ENCODE results near the gene PDPR.
"Not testable (repeated sequence)": the region's sequence is repeated elsewhere in the genome, so short reads cannot be mapped to it uniquely, and the experiment has no call there.

The PDPR gene

GRCh38 chr16:70127706-70128105 is 13.6 kb downstream of the PDPR start:
- DNase-seq (ENCODE audit: low read depth in 2 of 2) = not testable (repeated sequence)

DNA sequence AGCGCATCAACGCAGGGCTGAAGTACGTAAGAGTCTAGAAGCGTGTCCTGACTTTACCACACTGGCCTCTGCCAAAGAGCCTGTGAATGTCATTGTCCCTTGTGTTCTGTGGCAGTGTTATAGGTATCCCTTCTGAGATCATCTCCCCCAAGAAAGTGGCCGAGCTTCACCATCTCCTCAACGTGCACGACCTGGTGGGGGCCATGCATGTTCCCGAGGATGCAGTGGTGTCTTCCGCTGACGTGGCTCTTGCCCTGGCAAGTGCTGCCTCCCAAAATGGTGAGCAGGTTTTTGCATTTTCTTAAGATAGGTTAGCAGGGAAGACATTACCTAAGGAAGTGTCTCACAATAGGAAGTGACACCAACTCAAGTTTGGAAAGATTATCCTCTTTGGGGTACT is 14.7 kb downstream of the PDPR start:
- DNase-seq (ENCODE audit: low read depth in 2 of 2) = not testable (repeated sequence)

- DNase-seq (ENCODE audit: low read depth in 2 of 2) = not testable (repeated sequence)
These were observed 21.7 kb downstream of the PDPR start for GRCh38 chr16:70135796-70136195.

DNA sequence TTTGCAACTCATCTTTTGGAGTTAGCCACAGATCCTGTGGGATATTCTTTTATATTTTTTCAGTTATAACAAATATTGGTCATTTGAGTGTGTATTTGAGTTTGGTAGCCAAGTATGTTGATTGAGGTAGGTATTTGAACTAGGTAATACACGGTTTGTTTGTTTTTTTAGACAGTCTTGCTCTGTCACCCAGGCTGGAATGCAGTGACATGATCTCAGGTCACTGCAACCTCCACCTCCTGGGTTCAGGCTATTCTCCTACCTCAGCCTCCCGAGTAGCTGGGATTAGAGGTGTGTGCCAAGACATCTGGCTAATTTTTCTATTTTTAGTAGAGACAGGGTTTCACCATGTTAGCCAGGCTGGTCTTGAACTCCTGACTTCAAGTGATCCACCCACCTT is 22.5 kb downstream of the PDPR start:
- not testable (repeated sequence) for DNase-seq (ENCODE audit: low read depth in 2 of 2)

- not testable (repeated sequence) for DNase-seq (ENCODE audit: low read depth in 2 of 2)
These were observed 28.6 kb downstream of the PDPR start for GRCh38 chr16:70142739-70143138.

- DNase-seq (ENCODE audit: low read depth in 2 of 2) = not testable (repeated sequence)
These were observed 29.2 kb downstream of the PDPR start for GRCh38 chr16:70143231-70143895.

DNA sequence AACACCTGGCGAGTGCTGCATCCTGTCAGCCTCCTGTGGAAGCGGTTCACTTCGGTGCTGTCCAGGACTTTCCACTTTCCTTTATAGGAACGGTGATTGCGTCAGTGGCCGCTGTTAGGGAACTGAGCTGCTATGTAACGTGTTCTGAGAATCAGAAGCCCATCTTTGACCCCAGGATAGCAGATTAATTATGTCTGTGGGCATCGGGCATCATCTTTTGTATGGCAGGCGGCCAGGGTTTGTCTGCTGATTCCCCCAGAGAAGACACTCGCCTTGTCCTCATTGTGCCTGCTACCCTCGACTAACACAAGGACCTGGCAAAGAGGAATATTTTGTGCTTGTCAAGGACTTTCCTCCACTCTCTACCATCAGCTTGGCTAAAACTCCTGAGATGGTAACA is 33.7 kb downstream of the PDPR start:
- DNase-seq (ENCODE audit: low read depth in 2 of 2) = not testable (repeated sequence)

GRCh38 chr16:70148453-70148852 is 34.3 kb downstream of the PDPR start:
- not testable (repeated sequence) for DNase-seq (ENCODE audit: low read depth in 2 of 2)

GRCh38 chr16:70149296-70149695 is 35.2 kb downstream of the PDPR start:
- not testable (repeated sequence) for DNase-seq (ENCODE audit: low read depth in 2 of 2)

GRCh38 chr16:70151391-70151790 is 37.3 kb downstream of the PDPR start:
- DNase-seq (ENCODE audit: low read depth in 2 of 2) = no peak

GRCh38 chr16:70151941-70152509 is 37.9 kb downstream of the PDPR start:
- DNase-seq (ENCODE audit: low read depth in 2 of 2) = no peak

DNA sequence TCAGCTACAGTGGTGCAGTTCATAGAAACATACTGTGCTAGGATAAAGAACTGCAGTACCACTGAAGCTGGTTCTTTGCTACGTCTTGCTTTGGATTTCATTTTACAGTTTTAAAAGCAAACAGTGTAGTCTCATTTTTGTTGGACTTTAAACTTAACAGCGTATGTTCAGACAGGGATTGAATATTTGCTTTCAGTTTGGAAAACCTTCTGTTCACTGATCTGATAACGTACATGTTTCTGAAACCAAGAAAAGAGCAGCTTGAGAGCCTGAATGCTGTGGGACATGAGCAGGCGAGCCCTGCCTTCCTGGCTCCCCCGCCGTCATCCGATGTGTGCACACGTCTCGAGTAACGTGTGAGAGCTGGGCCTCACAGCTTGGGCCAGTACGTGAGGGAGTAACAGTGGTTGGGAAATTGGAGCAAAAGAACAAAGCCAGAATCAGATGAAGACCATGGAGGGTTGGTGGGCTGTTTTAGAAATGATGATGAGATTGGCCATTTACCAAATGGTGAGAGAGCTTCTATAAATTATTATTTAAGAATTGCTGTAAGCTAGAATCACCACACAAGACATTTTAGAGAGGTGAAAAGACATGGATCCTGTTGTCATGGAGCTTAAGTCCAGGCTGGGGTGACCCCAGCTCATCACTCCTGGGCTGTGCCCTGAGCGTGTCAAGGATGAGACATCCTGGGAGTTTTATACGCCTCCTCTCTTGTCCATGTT is 38.6 kb downstream of the PDPR start:
- no peak for DNase-seq (ENCODE audit: low read depth in 2 of 2)

GRCh38 chr16:70154736-70155135 is 40.6 kb downstream of the PDPR start:
- DNase-seq (ENCODE audit: low read depth in 2 of 2) = not testable (repeated sequence)

DNA sequence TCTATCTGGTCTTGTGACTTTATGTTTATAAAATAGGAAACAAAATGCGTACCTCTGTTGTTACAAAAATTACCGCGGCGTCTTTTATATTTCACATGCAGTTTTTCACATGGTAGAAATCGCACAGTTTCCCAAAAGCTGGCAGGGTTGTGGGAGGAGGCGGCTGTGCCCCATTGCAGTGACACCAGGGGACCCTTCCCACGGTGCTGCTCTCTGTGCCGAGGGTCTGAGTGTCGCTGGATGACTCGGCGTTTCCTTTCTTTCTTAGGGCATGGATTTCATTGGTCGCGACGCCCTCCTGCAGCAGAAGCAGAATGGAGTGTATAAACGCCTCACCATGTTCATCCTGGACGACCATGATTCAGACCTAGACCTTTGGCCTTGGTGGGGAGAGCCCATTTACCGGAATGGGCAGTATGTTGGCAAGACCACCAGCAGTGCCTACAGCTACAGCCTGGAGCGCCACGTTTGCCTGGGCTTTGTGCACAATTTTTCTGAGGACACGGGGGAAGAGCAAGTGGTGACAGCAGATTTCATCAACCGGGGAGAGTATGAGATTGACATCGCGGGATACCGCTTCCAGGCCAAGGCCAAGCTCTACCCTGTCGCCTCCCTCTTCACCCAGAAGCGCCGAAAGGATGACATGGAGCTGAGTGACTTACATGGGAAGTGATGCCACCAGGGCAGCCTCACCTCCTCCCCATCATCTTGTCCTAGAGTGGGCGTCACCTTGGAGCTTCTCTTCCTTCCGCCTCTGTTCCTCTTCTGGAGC is 42.3 kb downstream of the PDPR start:
- no peak for DNase-seq (ENCODE audit: low read depth in 2 of 2)

DNA sequence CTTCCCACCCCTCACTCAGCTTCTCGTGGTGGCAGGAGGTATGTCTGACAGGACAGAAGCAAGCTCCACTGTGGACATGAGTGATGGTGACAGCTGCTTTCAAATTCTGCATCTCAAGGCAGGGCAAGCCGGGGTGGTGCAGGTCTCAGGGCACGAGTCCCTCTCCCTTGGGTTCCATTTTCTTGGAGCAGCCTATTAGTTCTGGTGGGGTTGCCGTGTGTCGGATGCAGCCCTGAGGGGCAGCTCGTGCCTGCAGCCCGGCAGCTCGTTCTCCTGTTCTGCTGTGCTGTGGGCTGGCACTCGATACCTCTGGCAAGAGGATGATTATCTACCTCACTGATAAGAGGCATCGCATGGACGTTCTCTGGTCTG is 43.0 kb downstream of the PDPR start:
- no peak for DNase-seq (ENCODE audit: low read depth in 2 of 2)

DNA sequence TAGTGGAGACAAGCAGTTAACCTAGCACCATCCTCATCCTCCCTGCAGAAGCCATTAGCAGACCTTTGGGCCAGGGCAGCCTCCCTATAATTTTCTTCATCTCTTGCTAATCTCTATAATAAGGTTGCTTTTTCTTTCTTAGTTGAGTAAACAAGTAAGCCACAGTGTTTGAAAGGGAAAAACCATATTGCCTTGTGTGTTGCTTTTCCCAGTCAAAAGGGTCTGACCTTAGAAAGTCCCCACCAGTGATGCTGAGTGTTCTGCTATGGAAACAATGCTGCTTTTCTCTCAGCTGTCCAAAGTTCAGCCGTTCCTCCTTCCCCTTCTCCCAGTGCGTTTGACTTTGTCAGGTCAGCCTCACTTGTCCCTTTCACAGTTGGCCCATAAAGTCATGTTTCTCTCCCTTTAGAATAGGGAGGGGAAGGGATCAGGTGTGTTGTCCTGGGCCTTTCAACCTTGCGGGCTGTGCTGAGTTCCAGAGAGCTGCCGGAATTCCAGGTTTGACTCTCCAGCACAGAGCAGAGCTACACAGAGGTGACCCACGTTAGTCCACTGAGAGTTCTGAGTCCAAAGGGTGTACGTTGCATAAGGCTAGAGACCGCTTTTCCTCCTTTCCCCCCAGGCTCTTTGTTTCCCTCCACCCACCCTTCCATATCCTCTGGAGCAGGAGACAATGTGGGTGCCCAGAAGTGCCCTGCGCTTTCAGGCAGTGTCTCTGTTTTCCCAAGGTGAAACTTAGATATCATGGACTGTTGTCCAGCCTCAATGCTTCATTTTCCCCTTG is 43.5 kb downstream of the PDPR start:
- no peak for DNase-seq (ENCODE audit: low read depth in 2 of 2)

- DNase-seq (ENCODE audit: low read depth in 2 of 2) = no peak
These were observed 44.3 kb downstream of the PDPR start for GRCh38 chr16:70158261-70158939.

DNA sequence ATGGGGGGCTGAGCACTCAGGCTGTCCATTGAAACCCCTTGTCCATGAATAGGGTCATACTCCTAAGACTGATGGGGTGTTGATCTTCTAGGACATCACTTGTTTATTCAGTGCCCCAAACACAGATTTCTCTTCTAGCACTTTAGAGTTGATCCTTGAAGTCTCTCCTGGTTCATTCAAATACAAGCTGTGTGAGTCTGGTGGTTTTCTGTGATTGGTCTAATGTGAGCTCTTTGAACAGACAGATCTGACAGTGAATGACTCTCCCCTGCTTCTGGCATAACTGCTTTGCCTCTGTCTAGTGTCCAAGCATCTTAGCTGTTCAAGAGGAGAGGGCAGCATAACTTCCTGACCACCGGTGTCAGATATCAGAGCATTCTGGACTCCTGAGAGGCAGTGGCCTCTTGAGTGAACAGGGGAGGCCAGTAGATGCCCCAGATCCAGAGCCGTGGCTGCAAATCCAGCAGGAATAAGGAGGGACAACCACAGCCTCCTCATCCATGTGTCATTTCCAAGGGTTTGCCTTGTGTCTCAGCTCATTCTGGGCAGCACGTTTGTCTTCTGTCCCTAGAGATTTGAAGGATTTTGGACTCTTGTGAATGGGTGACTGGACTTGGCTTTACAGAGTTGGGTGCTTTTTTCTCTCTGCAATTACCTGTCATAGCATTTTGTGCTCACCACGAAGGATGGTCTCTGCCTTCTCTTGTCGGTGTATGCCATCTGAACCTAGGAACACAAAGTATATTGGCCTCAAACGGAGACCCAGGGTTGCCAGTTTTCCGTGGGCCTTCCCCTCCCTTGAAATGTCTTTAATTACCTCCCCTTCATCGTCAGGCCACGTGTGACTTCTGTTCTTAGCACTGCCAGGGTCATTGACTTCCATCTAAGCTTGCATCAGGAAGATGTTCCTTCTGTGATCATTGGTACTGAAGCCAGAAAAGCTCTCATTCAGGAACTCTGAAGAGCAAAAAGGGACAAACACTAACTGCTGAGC is 45.5 kb downstream of the PDPR start:
- DNase-seq (ENCODE audit: low read depth in 2 of 2) = no peak

- DNase-seq (ENCODE audit: low read depth in 2 of 2) = no peak
These were observed 46.3 kb downstream of the PDPR start for GRCh38 chr16:70160388-70160787.

DNA sequence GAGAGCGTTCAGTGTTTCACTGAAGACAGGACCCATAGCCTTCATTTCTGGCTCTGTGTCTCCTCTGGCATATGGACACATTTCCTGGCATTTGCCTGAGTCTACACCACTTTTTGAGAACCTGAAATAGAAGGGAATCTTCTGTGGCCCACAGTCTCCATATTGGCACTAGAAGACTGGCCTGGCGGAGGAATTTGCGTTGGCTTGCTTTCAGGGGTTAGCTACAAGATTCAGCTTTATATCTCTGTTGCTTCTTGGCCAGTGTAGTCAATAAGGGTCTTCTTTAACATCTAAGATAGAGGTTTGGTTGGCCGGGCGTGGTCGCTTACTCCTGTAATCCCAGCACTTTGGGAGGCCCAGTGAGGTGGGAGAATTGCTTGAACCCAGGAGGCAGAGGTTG is 46.7 kb downstream of the PDPR start:
- no peak for DNase-seq (ENCODE audit: low read depth in 2 of 2)

All from stimulated activated CD4-positive, alpha-beta T cell treated with anti-CD3 and anti-CD28 coated beads, Interleukin-12 subunit alpha, Interleukin-12 subunit beta, amount 100 ng/mL, for 24 hours (primary cell).